GM12878 (cell line): ENCODE results near the gene DACT3. TPM values are rescaled to one million over a fixed set of nuclear protein-coding genes. Genes with fewer than 3 reads are reported as not detected.

Experiments
- ATAC-seq: fragments of 200-7000 bp; cut with Tn5 transposase; 3 replicates; pipeline ENCODE4 v1.9.1; 2020; ENCODE audit warnings: mild to moderate bottlenecking, moderate library complexity
- BruUV-seq: library from RNA; stranded (reverse); fragments of 400-500 nt; replicated peaks from 2 replicates; lab custom pipeline; 2021; lab: Mats Ljungman, UMichigan
- CTCF ChIA-PET: fragments of 300-600 bp; sonication (Branson Sonifier 250); formaldehyde crosslinking; extraction: SDS; loops from one replicate; lab custom pipeline; 2021; ENCODE audit warnings: inconsistent platforms; lab: Yijun Ruan, JAX
- POLR2A ChIA-PET: fragments of 350-600 bp; formaldehyde crosslinking; extraction: SDS; loops from one replicate; lab custom pipeline; 2021; ENCODE audit warnings: inconsistent platforms; lab: Charles Lee
- RAD21 ChIA-PET: fragments of 300-600 bp; sonication (Branson Sonifier 250); formaldehyde crosslinking; loops from one replicate; lab custom pipeline; 2023; ENCODE audit warnings: antibody characterized with exemption; ENCODE audit not compliant: unreplicated experiment; lab: Charles Lee
- SMC1A ChIA-PET: fragments of 300-600 bp; sonication (Branson Sonifier 250); formaldehyde crosslinking; loops from one replicate; lab custom pipeline; 2023; ENCODE audit not compliant: unreplicated experiment, uncharacterized antibody; lab: Charles Lee
- DNase-seq: peaks from one replicate; pipeline ENCODE4 v3.0.0-alpha.2; 2011; ENCODE audit warnings: low read depth, low spot score
- FAIRE-seq: peaks from 3 replicates; lab custom pipeline; 2011; peaks lifted over from hg19 to GRCh38; lab: Jason Lieb, UNC
- H2AFZ ChIP-seq: 2 replicates; pipeline ENCODE4 v1.6.0; 2011; ENCODE audit warnings: low read depth, low read length, control low read depth; ENCODE audit not compliant: control insufficient read depth
- H3K27ac ChIP-seq: 2 replicates; pipeline ENCODE4 v1.5.1; 2011; ENCODE audit warnings: control low read depth; ENCODE audit not compliant: control insufficient read depth, insufficient read depth
- H3K27me3 ChIP-seq, 2 experiments: replicated peaks in 1 of 2; 2 replicates each; pipeline versions ENCODE4 v1.6.0 to v1.6.1; 2011; ENCODE audit warnings: low read length in 1 of 2; ENCODE audit not compliant: control insufficient read depth in 2 of 2, insufficient read depth in 2 of 2
- H3K36me3 ChIP-seq, 2 experiments: 2 replicates each; pipeline ENCODE4 v1.5.1; 2011; ENCODE audit warnings: low read length in 1 of 2; ENCODE audit not compliant: control insufficient read depth in 2 of 2, insufficient read depth in 2 of 2
- H3K4me1 ChIP-seq: 2 replicates; pipeline ENCODE4 v1.6.1; 2011; ENCODE audit warnings: mild to moderate bottlenecking, low read length, moderate library complexity, mixed read lengths; ENCODE audit not compliant: control insufficient read depth, insufficient read depth
- H3K4me2 ChIP-seq: 2 replicates; pipeline ENCODE4 v1.6.0; 2011; ENCODE audit warnings: control low read depth; ENCODE audit not compliant: control insufficient read depth, insufficient read depth
- H3K4me3 ChIP-seq: fragments of 200-600 bp; sonication (generic); 2 replicates; pipeline ENCODE4 v1.5.1; 2016
- H3K79me2 ChIP-seq: 2 replicates; pipeline ENCODE4 v1.6.0; 2011; ENCODE audit warnings: low read length; ENCODE audit not compliant: control insufficient read depth, insufficient read depth
- H3K9ac ChIP-seq: 2 replicates; pipeline ENCODE4 v1.8.0; 2011; ENCODE audit warnings: low read length, control low read depth, mixed read lengths; ENCODE audit not compliant: control insufficient read depth, insufficient read depth
- H3K9me3 ChIP-seq: replicated peaks from 3 replicates; pipeline ENCODE4 v1.5.1; 2011; ENCODE audit warnings: mild to moderate bottlenecking, low read length; ENCODE audit not compliant: control insufficient read depth, insufficient read depth
- H4K20me1 ChIP-seq: 2 replicates; pipeline ENCODE4 v1.6.0; 2011; ENCODE audit not compliant: control insufficient read depth, insufficient read depth
- CHD2 ChIP-seq: IDR thresholded peaks from 2 replicates; pipeline ENCODE4 v1.6.1; 2011; ENCODE audit warnings: low read depth, low read length, improper control_type of control experiment, borderline replicate concordance
- CHD4 ChIP-seq: fragments of 200-600 bp; sonication (generic); IDR thresholded peaks from 2 replicates; pipeline ENCODE4 v1.6.1; 2016; ENCODE audit warnings: mild to moderate bottlenecking
- E2F8 ChIP-seq: fragments of 450-650 bp; IDR thresholded peaks from 2 replicates; pipeline ENCODE4 v1.6.1; 2018; ENCODE audit warnings: mild to moderate bottlenecking, low read depth, moderate library complexity; ENCODE audit not compliant: partially characterized antibody
- ESRRA ChIP-seq: IDR thresholded peaks from 2 replicates; pipeline ENCODE4 v1.6.1; 2012; ENCODE audit warnings: mild to moderate bottlenecking, low read length, improper control_type of control experiment
- FOXK2 ChIP-seq: fragments of 450-650 bp; IDR thresholded peaks from 2 replicates; pipeline ENCODE4 v1.6.1; 2017; ENCODE audit warnings: mild to moderate bottlenecking, moderate library complexity
- MYB ChIP-seq: fragments of 150-350 bp; IDR thresholded peaks from 2 replicates; pipeline ENCODE4 v1.6.1; 2014; ENCODE audit warnings: mild to moderate bottlenecking, low read depth, low read length, borderline replicate concordance
- RELA ChIP-seq: fragments of 450-650 bp; IDR thresholded peaks from 2 replicates; pipeline ENCODE4 v1.8.0; 2014; ENCODE audit warnings: borderline replicate concordance; ENCODE audit not compliant: partially characterized antibody
- USF1 ChIP-seq: IDR thresholded peaks from 2 replicates; pipeline ENCODE4 v1.6.1; 2011; ENCODE audit warnings: borderline replicate concordance, low read depth, mild to moderate bottlenecking, moderate library complexity, mixed read lengths, low read length; ENCODE audit not compliant: insufficient read depth; ENCODE audit errors: extremely low read length
- YY1 ChIP-seq: IDR thresholded peaks from 2 replicates; pipeline ENCODE4 v1.6.1; 2011; ENCODE audit warnings: low read depth, mild to moderate bottlenecking, low read length
- ZBTB33 ChIP-seq: fragments of 450-650 bp; IDR thresholded peaks from 2 replicates; pipeline ENCODE4 v1.6.1; 2017; ENCODE audit warnings: mild to moderate bottlenecking
- ZBTB40 ChIP-seq: fragments of 450-650 bp; IDR thresholded peaks from 2 replicates; pipeline ENCODE4 v1.6.1; 2016; ENCODE audit warnings: mild to moderate bottlenecking, moderate library complexity, borderline replicate concordance
- ZZZ3 ChIP-seq: IDR thresholded peaks from 2 replicates; pipeline ENCODE4 v1.6.1; 2011; ENCODE audit warnings: low read depth; ENCODE audit not compliant: control insufficient read depth, insufficient read length
- WGBS: methylation state at CpG from one replicate; pipeline ENCODE4 v1.1.6; 2016; ENCODE audit warnings: low lambda C conversion rate; ENCODE audit not compliant: insufficient replicate concordance, insufficient coverage; ENCODE audit errors: missing lambda C conversion rate; 5-methylcytosine and 5-hydroxymethylcytosine counted together
- in situ Hi-C: fragments of 300-500 bp; cut with MboI; formaldehyde crosslinking; loops from 9 replicates; pipeline ENCODE4 v1.14.3; 2018; ENCODE audit warnings: mixed read lengths
- intact Hi-C: fragments of 100-400 bp; cut with micrococcal nuclease; formaldehyde crosslinking; loops from one replicate; pipeline ENCODE4 v1.14.2; 2022; ENCODE audit not compliant: unreplicated experiment
- polyA plus RNA-seq, 11 experiments: library from polyadenylated mRNA; depleted of rRNA in 4 of 11; unstranded in 6 of 11; stranded (reverse) in 5 of 11; fragments of >200 nt; fragmentation: Nextera tagmentation in 4 of 11; fragmentation: Illumina TruSeq in 1 of 11; extraction: Ambion mirVana in 4 of 11; extraction: Trizol in 1 of 11; gene quantifications; 1 replicate in 1 of 11; 2 replicates in 10 of 11; pipeline versions ENCODE4 v1.2.1 to v1.2.3, GENCODE V29; 2011 to 2016; ENCODE audit warnings: inconsistent platforms in 2 of 11, missing spikeins in 2 of 11, low read depth in 1 of 11
- total RNA-seq, 4 experiments: library from RNA; depleted of rRNA in 3 of 4; stranded (reverse); fragments of >200 nt in 3 of 4; fragmentation: Illumina TruSeq in 1 of 4; extraction: Trizol in 1 of 4; gene quantifications; 2 replicates each; pipeline versions ENCODE4 v1.2.1 to v1.2.3, GENCODE V29; 2013 to 2021

Gene DACT3
- total and polyA plus RNA-seq, 10 of the 15 experiments (the other 5 are each of a cell fraction or from before 2014, with no cell fraction given): 0.05 to 2.5 (median 0.35) TPM; not detected in 1

- no peaks in the 10 kb centered on the region for H3K27me3 ChIP-seq
- no peak overlapping the region for H3K4me3 ChIP-seq
- H3K9me3 ChIP-seq: no peaks in the 10 kb centered on the region
- ChIA-PET CTCF (interaction anchor here (0.8 kb wide), 1 partner anchor 10 kb away, joined by 5 read pairs; no protein-coding TSS in a partner anchor), SMC1A (interaction anchor here (1.0 to 2.8 kb wide), 2 partner anchors 36 to 57 kb away, joined by 3 to 12 read pairs; partner anchors contain the start of gene DACT3), RAD21 (interaction anchor here (1.4 kb wide), 1 partner anchor 57 kb away, joined by 6 read pairs; the partner anchor contains the start of gene DACT3), POLR2A (interaction anchor here (7.3 kb wide), 1 partner anchor 15 kb away, joined by 72 read pairs; no protein-coding TSS in a partner anchor)
- H3K79me2 ChIP-seq: peaks cover 49% of the 10 kb centered on the region
- FAIRE-seq: no peak
- peaks cover 31 to 40% of the 10 kb centered on the region in 2 experiments for H3K36me3 ChIP-seq
- intact Hi-C loops (no loop called here), in situ Hi-C loops (no loop called here)
- H3K4me1 ChIP-seq: peaks cover 12% of the 10 kb centered on the region
- H3K9ac ChIP-seq: no peak overlapping the region
- BruUV-seq: no TSS peak
- H3K27ac ChIP-seq: no peak overlapping the region
- 99% methylated on average over 13 of the region's 13 CpGs for WGBS
- ATAC-seq: no peak
- DNase-seq: no peak
- H2AFZ ChIP-seq: no peak overlapping the region
- no peak overlapping the region for H3K4me2 ChIP-seq
- peaks cover 14% of the 10 kb centered on the region for H4K20me1 ChIP-seq
- TF ChIP-seq ZBTB40: no peak
- TF ChIP-seq CHD4: no peak
- TF ChIP-seq YY1: no peak
- no peak for TF ChIP-seq E2F8
- TF ChIP-seq USF1: no peak
- TF ChIP-seq RELA: no peak
- TF ChIP-seq ESRRA: no peak
- no peak for TF ChIP-seq MYB
- TF ChIP-seq ZZZ3: no peak
- TF ChIP-seq FOXK2: no peak
- no peak for TF ChIP-seq CHD2
- TF ChIP-seq ZBTB33: no peak
Measured at GRCh38 chr19:46604781-46605355, 56.1 kb downstream of the DACT3 start.
